ENCODE measurements around the gene ICAM5.

DNA sequence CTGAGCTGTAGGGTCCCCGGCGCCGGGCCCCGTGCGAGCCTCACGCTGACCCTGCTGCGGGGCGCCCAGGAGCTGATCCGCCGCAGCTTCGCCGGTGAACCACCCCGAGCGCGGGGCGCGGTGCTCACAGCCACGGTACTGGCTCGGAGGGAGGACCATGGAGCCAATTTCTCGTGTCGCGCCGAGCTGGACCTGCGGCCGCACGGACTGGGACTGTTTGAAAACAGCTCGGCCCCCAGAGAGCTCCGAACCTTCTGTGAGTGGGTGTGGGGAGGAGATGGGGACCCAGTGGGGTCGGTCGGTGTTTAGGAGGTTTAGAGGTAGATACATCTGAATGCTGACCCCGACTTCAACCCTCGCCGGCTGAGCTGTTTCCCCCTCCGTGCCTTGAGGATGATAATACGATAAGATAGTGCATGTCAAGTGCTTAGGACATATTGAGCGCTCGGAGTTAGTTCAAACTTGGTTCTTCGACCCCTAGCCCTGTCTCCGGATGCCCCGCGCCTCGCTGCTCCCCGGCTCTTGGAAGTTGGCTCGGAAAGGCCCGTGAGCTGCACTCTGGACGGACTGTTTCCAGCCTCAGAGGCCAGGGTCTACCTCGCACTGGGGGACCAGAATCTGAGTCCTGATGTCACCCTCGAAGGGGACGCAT lies 1.9 kb downstream of the ICAM5 start:
- TF ChIP-seq FOXA1 (IDR thresholded peaks at IDR 0.05) = no peak
- no peak for TF ChIP-seq BHLHE40 (IDR thresholded peaks at IDR 0.05; ENCODE audit: borderline replicate concordance)
- TF ChIP-seq SP1 (IDR thresholded peaks at IDR 0.05) = no peak
- no peak for TF ChIP-seq ELF4 (IDR thresholded peaks at IDR 0.05)

All from HEK293T (cell line).